ENCODE results near the gene CABLES2.

The CABLES2 gene

DNA sequence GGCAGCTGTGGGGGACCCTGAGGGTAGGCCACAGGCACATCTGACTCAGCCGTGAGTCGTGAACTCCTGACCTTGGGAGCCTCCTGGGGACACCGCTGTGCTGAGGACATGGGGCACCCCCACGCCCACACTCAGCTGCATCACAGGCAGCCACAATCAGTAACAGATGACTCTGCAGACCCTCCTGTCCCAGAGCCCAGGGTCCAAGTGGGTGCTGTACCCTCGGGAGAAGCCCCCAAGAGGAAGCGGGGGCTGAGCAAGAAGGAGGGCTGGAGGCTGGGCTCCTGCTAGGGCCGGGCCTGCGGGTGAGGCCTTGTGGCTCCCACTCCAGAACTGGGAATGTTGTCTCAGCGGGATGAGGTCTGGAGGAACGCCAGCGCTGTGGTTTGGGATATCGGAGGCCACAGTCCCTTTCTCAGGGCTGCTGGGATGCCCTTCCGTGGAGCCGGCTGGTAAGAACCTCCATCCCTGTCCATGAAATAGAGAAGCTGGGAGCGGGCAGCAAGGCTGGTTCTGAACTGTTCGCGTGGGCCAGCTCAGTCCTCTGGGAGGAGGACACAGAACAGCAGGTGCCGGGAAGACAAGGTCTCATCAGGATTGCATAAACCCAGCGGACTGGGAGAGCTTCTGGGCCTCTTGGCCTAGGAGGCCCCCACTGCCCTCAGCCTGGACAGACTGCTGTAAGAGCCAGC, 36.8 kb downstream of the CABLES2 start:
- no peak for DNase-seq

DNA sequence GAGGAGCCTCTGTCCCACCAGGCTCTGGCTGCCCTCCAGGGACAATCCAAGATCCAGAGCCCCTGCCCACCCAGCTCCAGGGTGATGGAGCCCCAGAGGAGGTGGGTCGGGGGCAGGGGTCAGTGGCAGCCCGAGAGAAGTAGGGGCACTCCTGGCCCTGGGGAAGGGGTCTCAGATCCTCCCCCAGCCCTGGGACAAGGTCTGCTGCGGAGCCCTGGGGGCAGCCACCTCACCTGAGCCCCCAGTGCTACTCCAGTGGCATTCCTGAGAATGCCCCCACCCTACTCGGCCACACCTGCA, 37.3 kb downstream of the CABLES2 start:
- no peak for DNase-seq

DNA sequence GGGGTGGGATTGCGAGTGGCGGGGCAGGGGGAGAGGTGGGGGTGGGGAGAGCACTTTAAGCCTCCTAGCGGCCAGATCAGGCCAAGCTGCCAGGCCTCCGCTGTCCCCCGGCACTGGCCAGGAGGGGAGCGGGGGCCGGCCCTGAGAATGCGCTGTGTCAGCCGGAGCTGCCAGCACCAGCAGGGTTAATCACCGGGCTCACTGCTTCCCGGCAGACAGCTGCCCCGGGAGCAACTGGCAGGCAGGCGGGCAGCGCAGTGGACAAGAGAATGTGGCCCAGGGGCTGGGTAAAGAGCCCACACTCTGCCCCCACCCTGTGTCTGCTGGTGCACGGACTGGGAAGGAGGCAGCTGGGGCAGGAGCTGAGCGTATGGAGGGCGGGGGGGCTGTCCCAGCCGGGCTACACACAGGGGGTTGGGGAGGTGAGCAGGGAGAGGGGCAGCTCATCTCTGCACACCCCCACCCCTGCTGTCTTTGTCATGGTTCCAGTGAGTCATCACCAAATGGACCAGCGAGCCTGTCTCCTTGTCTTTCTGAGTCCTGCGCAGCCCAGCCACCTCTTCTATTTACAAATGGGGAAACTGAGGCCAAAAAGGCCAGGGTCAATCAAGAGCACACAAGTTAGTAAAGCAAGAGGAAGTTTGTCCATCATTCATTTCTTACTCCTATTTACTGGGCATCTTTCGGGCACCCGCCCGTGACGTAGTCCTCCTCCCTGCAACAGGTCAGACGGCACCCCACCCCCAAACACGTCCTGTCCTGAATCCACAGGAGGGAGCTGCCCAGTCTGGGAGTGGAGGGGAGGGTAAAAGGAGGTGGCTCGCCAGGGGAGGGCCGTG, 37.9 kb downstream of the CABLES2 start:
- no peak for DNase-seq

DNA sequence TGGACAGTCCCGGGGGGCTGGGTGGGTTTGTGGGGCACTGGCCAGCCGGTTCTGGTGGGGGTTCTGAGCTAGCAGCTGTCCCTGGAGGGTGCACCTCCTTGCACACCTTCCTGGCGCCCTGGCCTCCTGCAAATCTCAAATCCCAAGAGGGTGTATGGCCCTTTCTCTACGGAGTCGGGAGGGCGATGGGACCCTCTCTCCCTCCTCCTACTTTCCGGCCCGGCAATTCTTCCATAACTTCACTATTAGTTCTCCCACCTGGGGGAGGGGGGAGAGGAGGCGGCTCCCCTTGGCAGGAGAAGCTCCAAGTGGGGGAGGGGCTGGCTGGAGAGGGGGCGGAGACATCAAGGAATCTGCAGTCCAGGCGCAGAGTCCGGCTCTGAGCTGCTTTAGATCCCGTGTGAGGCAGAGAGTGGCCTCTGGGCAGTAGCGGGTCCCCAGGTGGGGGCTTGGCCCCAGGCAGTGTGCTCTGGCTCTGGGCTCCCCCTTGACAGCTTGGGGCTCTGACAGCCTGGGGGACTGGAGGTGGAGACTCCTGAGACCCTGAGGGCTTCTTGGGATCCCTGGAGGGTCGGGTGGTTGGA, 38.6 kb downstream of the CABLES2 start:
- no peak for DNase-seq

DNA sequence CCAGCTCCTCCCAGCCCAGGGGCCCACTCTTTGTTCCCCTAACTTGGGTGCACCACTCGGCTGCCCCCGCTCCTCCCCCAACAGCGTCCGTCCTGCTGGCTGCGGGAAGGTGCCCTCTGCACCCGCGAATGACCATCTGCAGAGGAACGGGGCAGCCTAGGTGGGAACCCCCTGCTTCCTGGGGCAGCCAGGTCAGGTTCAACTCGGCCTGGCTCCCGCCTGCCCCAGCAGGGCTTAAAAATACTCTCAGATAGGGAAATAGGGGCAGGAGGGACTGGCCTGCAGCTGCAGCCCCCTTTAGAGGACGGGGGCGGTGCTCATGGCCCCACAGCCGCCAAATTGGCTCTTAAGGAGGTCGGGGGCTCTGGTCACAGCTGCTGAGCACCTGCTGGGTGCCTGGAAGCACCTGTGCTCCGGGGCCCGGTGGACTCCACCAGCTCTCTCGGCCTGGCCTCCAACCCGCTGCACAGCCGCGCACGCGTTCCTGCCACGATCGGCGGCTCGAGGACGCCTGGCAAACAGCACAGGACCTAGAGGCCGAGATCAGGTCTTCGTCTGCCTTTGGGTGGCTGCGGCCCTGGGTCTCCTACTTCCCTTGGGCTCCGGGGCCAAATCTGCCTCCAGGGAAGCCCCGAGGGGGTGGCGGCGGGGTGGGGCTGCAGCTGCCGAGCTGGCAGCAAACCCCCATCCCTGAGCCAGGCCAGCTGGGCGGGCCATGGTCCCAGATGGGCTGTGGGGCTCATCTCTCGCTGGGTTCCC, 39.3 kb downstream of the CABLES2 start:
- DNase-seq = no peak

DNA sequence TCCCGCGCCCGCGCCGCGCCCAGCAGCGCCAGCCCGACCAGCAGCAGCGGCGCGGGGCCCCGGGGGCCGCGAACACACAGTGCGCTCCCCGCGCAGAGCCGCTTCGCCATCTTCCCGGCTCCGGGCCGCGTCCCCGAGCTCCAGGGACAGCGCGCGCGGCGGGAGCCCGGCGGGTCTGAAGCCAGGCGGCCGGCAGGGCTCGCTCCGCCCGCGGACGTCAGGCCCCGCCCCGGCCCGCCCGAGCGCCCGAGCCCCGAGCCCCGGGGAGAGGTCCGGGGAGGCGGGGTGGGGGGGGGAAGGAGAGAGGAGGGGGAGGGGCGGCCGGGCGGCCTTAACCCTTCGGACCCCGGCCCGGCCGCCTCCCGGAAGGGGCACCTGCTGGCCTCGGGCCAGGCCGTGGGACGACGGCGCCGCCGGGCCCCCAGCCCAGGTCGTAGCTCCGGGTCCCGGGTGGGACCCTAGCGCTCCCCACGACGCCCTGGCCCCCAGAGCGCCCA, 39.9 kb downstream of the CABLES2 start, which contains the start of gene LAMA5:
TSS of gene LAMA5 (minus strand) at position 177 of the 497 bp plus-strand sequence. CDS start at position 110, 67 bp downstream.
- DNase-seq = no peak

DNA sequence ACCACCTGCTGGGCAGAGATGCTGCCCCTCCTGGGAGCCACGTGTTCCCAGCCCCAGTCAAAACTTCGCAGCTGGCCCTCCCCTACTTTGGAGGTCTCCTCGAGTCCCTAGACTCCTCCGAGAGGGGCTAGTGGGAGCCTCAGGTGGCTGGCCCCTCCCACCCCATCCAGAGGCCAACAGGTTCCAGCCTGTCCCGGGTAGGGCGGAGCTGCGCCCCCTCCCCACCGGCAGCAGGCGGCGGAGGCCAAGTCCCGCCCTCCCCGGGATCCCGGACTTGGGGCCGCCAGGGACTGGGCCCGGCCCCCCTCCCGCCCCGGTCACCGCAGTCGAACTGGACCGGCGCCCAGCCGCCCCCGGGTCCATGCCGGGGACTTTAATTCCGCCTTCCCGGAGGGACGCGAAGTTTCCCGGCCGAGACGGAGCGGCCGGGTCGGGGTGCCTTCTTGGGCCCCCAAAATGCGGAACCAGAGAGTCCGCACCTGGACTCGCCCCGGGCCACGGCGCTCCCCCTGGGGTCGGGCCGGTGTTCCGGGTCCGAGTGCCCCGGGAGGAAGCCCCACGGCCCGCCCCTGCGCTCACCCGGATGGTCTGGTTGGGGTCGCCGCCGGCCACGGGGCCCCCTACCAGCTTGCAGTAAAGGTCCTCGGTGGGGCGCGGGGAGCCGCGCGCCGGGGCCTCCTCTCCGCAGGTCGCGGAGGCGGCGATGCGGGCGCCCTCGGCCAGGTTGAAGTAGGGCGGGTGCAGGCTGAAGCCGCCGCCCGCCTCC, 40.5 kb downstream of the CABLES2 start:
- DNase-seq = no peak

DNA sequence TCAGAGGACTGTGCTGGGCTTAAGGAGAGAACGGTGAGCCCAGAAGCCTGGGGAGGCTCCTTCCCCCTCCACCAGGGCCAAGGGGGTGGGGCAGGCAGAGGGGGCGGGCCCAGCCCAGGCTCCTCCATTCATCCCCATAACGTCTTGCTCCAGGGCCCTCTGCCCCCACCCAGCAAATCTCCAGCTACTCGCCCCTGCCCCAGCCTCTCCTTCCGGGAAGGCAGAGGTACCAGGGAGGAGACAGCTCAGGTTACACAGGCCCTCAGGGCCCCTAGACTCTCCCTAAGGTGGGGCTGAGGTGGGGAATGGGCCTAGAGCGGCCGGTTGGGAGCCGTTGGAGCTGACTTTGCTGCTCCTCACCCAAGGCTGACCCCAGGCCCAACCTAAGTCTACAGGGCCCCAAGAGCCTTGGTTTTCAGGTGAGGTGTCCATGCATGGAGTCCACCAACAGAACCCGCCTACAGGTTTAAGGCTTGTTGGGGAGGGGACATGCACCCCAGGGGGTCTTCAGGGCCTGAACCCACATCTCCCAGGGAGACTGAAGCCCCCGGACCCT, 41.2 kb downstream of the CABLES2 start:
- no peak for DNase-seq

DNA sequence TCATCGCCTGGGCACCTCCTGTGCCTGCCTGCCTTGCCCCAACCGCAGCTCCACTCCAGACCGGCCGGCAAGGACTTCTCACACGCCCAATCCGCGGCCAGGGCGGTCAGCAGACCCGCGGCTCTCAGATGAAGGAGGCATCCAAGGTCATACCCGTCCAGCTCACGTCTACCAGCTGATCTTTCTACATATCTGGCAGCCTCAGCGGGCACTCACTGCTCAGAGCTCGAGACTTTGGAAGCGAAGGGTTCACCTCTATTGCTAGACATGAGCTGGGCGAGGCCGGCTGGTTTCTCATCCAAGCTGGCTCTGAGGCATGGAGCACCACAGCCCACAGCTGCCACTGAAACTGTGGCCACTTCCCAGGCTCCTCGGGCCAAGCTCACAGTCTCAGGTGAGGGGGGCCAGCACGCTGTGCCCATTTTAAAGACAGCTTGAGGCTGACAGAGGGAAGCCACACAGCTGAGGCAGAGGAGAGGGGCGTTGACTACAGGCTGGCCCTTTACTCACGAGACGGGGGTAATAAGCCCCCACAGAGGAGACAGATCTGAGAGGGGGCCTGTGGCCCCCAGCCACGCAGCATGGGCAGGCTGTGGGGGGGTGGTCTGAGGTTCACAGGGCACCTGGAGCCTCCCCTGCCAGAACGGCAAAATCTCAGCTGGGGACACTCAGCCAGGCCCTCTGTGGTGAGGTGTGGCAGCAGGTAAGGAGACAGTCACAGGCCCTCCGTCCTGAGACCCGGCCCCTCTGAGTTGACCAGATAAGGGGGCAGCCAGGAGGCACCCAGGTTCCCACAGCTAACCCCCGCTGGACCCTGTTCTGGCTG, 42.0 kb downstream of the CABLES2 start:
- no peak for DNase-seq

DNA sequence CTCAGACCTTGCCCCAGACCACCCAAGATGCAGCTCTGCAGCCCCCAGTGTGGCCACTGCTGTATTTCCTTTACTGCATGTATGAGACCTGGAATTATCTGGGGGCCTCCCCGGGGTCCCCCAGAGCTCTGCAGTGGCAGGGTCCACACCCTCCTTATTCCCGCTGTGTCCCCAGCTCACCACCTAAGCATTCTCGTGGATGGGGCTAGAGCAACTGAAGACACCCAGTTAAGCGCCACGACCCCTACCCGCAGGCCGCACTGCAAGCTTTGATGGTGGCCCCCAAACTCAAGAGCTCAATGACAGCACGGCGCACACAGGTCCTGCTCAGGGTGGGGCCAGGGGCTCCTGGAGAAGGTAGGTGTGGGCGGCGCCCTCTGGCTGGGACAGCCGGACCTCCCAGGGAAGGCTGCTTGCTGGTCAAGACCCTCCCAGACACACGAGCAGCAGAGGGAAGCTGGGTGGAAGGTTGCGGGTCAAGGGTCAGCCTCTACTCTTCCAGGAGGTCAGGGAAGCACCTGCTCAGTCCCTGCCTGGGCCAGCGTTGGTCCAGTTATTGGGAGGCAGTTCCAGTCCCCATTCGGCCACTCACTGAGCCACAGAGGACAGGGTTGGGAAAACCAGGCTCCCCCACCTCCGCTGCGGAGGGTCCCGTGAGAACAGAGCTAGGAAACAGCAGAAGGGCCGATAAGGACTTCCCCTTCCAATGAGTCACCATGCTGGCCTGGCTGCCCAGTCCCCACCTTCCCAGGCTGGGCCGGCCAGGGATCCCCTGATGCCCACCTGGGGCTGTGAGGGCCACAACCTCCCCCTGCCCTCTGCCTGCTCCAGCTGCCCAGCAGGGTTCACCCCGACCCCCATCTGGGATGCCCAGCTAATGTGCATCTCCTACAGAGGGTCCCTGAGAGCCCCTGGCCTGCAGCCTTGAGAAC, 42.9 kb downstream of the CABLES2 start:
- no peak for DNase-seq

DNA sequence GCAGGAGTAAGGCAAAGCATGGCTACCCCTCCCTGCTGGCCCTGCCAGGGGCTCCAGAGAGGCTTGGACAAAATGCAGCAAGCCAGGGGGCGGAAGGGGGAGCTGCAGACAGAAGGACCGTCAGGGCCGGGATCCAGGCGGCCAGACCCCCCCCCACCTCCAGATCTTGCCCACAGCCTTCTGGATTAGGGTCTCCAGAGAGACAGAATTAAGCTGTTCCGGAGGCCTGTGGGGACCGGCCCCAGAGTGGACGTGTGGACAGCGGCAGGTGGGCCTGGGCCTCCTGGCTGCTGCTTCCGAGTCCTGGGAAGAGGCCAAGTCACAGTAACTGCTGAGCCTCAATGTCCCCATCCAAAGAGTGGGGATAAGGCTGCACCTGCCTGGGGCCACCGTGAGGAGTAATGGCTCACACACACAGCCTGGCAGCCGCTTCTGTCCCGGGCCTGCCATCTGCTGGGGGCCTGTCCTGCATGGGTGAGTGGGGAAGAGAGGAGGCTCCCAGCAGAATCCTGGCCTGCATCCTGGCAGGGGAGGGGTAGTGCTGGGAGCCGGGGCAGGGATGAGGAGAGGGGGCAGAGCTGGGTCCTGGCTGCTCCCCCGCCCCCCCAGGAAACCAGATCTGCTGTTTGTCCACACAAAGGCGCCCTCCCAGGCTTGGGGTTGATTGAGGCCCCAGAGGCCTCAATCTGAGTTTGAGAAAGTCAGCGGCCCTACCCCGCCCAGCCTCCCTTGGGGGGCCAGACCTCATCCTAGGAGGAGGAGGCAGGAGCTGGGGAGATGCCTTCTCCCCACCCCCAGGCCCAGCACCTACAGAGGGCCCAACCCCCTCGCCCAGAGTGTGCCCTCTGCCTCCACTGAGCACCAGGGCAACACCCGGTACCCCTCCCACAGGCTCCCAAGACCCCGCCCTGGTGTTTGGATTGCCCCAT, 43.8 kb downstream of the CABLES2 start:
- DNase-seq = no peak

DNA sequence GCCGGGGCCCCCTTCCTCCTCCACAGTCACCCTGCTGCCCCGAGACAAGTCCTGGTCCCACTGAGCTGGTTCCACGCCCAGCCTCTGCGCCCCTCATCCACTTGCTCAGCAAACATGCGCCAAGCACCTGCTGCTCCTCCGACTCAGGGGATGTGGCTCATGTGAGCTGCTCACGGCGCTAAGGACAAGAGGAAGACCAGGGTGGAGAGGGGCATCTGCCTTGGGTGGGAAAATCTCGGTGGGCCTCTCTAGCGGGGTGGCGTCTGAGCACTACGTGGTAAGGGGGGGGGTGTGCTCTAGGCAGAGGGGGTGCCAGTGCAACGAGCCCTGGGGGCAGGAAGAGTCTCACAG, 44.5 kb downstream of the CABLES2 start:
- DNase-seq = no peak

DNA sequence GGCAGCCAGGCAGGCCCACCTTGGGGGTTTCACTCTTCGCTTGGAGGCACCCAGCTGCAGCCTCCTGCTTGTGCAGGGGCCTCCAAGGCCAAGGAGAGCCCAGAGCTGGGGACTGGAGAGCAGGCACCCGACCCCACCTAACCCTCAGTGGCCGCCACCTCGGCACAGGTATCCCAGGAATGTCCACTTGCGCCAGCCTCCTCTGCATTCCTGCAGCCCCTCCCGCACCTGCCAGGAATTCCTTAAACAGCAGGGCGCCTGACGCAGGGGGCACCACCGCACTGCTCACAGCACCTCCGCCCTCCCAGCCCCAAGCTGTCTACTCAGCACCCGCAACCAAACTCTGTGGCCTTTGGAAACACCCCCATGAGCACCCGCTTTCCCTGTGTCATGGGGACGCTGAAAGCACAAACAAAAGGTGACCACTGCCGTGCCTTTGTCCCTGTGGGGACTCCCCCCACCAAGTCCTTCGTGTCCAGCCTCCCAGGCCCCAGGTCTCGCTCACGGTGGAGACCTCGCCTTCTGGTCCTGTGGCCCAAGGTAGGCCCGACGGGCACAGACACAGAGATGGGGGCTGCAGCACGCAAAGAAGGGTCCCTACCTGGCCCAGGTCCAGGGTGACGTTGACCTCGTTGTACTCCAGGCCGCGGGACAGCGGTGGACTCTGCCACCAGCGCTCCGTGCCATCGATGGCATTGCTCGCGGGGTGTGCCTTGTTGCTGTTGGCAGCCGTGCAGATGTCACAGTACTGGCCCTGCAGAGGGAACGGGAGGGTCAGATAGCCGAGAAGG, 45.1 kb downstream of the CABLES2 start:
- DNase-seq = no peak

DNA sequence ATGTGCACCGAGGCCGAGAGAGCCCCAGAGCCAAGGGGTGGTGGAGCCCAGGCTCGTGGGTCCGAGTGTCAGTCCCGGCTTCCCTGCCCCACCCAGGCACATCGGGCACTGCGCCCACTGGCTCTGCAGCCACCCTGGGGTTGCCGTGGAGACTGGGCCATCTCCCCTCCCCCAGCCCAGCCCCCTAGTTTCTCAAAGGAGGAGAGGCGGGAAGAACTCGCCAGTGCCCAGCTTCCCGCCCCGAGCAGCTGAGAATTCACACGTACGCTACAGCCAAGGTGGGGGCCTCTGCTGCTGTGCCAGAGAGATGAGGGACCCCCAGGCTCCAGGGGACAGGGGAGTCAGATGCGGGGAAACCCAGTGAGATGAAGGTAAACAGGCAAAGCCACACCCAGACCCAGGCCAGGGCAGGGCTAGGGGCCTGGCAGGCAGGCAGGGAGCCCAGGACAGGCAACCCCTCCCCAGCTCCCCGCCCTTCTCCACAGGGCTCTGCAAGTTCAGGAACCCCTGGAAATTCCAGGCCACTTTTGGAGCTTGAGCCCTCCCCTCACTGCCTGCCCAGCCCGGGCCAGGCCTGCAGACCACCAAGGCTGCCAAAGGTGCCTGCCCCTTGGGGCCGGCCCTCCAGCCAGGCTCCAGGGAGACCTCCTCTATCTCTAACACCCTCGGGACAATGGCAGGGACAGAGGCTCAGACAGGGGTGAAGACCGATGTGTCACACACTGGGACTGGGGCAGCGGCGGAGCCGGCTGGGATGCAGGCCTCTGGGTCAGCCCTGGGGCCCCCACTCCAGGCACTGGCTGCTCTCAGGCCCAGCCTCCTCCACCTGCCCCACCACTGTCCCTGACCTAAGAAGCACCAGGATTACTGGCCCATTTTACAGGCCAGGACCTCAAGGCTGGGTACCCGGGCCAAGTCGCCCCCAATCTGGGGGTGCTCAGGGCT, 46.0 kb downstream of the CABLES2 start:
- no peak for DNase-seq

DNA sequence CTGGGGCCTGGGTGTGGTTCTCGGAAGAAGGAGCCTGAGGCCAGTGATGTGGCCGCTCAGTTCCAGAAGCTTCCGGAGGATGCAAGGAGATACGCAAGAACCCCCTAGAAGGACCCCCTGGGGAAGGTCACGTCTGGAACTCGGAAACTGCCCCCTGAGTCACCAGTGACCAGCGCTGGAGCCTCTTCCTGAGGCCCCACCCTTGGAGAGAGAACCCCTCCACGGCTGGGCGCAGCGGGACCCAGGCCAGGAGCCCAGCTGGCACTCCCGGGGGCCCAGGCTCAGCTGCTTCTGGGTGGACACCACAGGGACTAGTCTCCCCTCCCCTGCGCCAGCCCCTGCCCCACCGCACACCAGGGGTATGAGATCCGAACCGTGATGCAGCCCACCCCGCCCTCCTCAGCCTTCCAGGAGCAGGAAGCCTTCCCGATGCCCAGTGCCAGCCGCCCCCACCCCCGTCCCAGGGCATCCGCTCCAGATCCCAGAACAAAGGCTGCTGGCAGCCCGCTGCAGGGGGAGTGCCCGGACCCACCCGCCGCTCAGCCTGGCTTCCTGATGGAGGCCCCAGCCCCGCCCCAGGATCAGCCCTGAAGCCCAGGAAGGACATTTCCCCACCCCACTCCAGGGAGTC, 47.5 kb downstream of the CABLES2 start:
- no peak for DNase-seq

DNA sequence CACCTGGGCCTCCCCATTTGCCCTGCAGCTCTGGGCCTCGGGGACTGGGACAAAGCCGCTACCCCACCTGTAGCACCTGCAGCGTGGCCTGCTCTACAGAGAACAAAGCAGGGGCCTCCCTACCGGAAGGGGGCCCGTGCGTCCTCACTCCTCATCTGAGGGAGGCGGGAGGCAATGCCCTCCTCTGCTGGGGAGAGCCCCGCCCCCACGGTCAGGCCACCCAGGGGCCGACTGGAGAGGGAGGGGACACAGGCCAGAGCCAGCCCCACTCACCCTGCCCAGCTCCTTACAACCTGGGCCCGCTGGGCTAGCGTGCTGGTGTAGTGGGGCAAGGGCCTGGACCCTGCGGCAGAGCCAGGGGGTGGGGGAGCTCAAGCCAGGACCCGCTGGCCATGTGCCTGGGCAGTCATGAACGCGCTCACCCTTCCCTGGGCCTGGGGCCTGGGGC, 48.0 kb downstream of the CABLES2 start:
- DNase-seq = no peak
